NCI-H446 (cell line): ENCODE data around the gene ADPRM.
"Not testable (repeated sequence)": the region's sequence is repeated elsewhere in the genome, so short reads cannot be mapped to it uniquely, and the experiment has no call there.

Experiments
- DNase-seq, 2 experiments: peaks; one replicate each; lab custom pipeline; 2025; lab: John Stamatoyannopoulos, UW

The ADPRM gene, protein sequence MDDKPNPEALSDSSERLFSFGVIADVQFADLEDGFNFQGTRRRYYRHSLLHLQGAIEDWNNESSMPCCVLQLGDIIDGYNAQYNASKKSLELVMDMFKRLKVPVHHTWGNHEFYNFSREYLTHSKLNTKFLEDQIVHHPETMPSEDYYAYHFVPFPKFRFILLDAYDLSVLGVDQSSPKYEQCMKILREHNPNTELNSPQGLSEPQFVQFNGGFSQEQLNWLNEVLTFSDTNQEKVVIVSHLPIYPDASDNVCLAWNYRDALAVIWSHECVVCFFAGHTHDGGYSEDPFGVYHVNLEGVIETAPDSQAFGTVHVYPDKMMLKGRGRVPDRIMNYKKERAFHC

DNA sequence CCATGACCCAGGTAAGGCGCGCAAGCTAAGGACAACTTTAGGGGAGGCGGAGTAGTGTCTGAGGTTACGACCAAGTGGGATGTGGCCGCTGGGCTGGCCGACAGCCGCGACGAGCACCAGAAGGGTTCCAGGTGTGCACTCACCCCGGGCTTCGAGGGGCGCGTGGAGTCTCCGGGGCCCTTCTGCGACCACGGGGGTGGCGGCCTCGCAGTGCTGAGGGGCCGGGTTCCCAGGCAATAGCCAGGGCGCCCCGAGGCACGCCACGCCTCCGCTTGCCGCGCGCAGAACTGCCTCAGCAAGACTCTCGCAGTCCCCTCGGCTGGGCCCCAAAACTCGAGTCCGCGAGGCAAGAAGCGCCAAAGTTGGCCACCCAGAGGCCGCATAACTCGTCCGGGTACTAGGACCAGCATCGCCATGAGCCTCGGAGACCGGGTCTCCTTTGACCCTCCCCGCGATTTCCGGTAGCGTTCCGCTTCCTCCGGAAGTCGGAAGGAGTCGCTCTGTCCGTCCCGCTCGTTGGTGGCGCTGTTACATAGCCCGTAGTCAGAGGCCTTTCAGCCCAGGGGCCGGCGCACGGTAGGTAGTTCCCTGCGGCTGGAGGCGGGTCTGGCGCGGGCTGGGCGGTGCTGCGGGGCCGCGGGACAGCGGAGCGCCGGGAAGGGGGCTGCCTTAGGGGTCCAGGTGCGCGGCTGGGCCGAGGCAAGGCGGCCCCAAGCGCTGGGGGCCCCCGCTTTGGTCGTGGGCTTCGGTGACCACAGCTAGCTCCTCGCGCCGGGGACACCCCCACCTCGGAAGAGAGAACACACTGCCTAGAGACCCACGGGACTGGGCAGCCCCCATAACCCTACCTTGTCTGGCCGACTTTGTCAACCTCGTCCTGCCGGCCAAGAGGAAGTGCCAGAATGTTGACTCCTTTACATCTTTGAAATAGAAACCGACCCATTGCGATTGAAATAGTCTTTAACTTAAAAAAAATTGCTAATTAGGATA lies at the start of gene ADPRM, which contains the start of gene SCO1:
TSS of gene ADPRM (plus strand) at position 503 of the 990 bp plus-strand sequence. CDS start 7,333 bp downstream, outside the sequence.
TSS of gene SCO1 (minus strand) at position 442 of the 990 bp plus-strand sequence. CDS start at position 416, 26 bp downstream.
- DNase-seq: peak; percentile 73 to 79

DNA sequence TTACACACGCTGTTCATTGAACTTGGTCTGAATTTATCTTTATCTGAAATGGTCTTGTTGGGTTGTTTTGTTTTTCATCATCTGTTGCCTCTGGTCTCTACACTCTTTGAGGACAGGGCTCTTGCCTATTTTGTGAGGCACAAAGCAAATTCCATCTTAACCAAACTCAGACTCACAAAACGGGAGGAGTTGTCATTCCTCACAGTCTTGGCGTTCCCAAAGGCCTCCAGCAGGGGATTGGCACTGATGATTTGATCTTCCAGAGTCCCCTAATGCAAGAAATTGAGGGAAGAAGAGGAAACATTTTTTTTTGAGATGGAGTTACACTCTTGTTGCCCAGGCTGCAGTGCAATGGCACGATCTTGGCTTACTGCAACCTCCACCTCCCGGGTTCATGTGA lies 49.0 kb upstream of the ADPRM start:
- DNase-seq: no peak

DNA sequence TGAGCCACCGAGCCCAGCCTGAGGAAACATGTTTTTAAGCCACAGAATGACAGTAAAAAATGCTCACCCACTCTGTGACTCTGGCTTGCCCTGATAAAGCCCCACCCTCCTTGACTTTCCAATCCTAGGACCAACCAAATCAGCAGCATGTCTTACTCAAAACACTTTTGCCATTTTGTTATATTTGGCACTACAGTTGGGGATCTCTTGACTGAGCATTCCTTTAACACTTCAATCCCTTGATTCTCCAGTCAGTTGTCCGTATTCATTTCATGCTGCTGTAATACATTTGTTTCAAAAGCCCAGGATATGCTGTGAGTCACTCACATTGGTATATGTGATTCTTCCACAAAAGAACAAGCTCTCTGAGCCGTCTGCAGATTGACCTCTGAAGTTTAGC lies 48.4 kb upstream of the ADPRM start:
- DNase-seq: no peak

DNA sequence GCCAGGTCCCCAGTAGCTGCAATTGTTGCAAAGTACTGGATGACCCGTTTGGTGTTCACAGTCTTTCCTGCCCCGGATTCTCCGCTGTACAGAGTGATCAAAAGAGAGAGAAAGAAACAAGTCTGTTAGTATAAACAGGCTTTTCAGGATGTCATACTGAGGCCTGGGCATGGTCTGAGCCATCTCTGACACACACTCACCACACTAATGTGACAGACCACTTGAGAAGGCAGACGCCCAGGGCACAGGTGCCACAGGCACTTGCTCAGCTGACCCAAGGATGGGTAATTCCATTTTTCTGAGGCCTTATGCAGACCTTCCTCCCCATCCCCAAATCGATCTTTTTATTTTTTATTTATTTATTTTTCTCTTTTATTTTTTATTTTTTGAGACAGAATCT lies 47.8 kb upstream of the ADPRM start:
- no peak for DNase-seq

DNA sequence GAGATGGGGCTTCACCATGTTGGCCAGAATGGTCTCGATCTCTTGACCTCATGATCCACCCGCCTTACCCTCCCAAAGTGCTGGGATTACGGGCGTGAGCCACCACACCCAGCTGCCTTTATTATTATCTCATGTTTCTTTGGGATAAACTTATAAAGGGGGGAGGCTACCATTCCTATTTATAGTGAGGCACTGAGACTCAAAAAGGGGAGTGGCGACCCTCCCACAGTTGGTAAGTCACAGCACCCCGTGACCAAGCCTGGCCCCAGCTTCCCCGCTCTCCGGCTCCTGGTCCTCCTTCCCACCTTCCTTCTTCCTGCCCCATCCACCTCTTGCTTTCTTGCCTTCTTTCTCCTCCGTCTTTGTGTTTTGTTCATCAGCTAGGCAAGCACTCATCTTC lies 45.5 kb upstream of the ADPRM start:
- DNase-seq: no peak

DNA sequence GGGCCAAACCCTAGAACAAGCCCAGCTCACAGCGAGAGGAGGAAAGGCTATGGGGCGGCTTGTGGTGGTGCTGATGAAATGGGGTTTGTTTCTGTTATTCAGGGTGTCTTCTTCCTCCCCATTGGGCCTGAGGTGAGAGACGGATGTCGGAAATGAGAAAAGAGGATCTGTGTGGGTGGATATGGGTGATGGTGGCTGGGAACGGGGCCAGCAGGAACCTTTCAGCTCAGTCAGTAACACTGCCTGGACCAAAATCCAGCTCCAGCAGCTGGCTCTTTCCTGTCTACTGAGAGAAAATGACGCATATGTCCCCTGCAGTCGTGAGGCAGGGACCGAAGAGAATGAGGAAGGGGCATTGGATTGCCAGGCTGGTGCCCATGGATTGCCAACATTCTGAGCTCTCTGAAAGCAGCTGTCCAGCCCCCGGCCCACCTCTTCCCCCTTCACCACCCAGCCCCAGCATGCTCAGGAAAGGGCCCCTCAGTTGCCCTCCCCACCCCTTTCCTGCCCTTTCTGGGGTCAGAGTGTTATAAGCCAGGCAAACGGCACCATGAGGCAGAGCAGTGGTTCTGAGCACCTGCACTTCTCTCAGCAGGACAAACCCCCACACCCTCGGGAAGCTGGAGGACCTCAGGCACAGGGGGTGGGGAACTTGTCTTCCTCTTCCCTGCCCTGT lies 44.3 kb upstream of the ADPRM start:
- DNase-seq: no peak

DNA sequence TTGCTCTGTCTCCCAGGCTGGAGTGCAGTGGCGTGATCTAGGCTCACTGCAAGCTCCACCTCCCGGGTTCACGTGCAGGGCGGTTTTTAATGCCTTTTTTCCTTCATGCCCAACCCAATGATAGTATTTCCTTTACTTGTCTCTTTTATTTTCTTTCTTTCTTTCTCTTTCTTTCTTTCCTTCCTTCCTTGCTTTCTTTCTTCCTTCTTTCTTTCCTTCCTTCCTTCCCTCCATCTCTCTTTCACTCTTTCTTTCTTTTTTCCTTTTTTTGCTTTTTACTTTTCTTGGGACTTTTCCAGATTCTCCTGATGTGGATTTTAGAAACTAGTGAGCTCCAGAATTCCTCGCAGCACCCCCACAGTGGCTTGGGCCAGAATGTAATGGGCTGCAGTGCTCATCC lies 43.4 kb upstream of the ADPRM start:
- DNase-seq: no peak

DNA sequence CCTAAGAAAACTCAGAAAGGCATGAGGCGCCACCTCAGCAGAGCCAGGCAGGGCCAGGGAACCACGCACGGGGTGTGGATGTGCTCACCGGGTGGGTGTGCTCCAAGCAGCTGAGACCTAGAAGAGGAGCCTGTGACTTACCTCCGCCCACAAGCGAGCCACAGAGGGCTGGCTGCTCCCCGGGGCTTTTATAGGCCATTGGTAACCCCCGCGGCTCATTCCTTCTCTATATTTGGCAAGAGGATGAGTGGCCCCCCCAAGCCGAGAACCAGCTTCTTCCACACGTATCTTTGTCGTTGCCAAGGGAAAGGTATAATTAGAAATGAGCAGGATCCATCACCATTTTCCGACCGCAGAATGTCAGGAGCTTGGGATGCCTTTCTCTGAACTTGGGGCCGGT lies 40.2 kb upstream of the ADPRM start, which contains the start of gene MYH3:
TSS of gene MYH3 (minus strand) at position 162 of the 400 bp plus-strand sequence. CDS start 2,245 bp downstream, outside the sequence.
- no peak for DNase-seq

DNA sequence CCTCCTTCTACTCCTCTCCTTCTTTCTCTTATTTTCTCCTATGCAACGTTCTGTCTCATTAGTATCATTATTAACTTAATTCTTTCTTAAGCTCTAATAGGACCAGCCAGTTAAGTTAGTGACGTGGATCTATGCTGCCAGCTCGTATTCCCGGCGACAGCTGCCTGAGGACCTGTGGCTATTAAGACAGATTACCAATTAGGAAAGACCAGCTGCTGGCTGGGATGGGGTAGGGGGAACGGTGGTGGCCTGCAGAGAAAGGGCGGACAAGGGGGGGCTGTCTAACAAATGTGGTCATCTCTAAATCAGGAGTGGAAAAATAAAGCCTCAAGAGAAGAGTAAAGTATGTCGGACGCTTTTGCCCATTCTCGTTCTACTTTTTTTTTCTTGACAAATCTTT lies 39.5 kb upstream of the ADPRM start:
- DNase-seq: no peak

DNA sequence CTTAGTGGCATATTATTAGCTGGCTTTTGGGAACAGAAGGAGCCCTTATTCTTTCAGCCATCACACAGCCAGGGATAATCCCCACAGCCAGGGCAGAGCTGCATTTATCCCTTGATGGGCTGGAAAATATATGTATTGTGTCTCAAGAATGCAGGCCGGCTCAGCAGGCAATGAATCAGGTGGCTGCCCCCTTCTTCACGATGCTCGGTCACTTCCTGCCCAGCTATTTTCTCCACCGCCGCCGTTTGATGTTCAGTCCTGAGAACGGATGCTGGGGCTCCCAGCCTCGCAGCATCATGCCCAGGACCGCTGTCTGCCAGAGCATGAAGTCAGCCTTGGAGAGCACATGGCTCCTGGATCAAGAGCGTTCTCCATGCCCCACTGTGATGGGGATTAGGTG lies 36.0 kb upstream of the ADPRM start:
- DNase-seq: no peak

DNA sequence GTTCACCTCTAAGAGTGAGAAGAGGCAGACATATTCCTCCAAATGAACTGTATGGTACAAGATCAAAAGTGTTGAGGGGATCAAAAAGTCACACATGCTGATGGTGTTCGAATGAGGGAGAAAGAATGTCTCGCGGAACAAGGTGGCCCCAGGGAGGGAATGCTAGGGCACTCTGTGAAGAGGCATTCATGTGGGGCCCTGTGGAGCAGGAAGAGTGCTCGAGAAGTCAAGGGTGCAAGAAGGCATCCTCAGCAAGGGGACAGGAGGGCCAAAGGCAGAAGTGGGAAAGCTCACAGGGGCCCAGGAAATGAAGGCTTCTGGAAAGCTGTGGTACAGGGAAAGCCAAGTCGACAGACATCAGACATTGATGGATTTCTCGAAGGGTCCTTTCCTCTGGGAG lies 34.2 kb upstream of the ADPRM start:
- DNase-seq: no peak

DNA sequence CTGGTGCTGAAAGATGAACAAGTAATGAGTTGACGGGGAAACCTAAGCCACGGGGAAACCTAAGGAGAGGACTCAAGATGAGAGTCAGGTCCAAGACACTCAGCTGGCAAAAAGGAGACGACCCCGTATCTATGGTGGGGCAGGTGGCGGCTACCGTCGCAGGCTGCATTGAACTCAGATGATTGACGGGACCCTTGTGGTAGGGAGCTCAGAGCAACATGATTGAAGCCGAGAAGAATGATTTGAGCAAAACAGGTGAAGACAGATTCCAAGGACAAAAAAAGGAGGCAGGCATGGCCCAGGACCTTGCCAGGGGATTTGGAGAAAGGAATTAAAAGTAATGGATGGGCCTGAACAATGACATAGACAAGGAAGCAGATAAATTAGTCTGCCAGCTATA lies 32.8 kb upstream of the ADPRM start:
- no peak for DNase-seq

DNA sequence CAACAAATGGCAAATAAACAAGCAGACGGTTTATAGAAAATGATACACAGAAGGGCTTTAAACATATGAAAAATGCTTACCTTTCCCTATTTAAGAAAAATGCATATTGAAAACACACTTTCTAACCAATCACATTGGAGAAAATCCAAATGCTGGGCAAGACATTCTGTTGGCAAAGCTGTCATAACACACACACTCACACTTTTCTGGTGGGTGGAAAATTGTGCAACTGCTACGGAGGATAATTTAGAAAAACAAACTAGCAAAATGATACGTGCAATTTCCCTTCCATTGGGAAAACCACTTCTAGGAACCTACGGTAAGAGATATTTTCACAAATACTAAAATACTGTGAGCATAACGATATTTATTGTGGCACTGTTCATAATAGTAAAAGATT lies 30.5 kb upstream of the ADPRM start:
- no peak for DNase-seq

DNA sequence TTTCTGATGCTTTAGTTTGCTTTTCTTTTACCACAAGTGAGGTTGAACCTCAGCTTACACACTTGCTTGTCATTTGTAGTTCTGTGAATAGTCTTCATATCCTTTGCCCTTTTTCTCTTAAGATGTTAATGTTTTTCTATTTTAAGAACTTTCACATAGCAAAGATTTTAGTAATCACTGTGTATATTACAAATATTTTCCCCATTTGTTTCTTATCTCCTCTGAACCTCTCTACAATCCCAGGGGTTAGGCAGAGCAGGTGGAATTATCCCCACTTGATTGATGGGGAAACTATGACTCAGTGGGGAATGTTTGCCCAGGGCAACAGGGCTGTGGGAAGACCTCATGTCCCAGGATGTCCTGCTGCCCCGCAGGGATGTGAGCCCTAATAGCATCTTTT lies 28.6 kb upstream of the ADPRM start:
- DNase-seq: no peak

DNA sequence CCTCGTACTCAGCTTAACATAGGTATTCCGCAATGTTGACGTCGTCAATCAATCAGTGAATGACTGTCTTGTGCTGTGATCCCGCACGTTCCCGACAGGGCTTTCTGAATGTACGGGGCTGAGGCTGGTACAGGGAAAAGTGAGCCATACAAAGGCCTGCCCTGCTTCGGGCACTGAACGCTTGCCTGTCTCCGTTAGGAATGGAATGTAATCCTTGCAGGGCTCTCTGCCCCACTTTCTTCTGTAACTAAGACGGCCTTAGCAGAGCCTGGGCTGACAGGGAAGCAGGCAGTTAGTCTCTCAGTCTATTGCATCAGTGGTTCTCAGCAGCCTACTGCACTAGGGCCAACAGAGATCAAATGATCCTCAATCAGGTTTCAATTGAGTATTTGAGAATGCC lies 24.1 kb upstream of the ADPRM start:
- DNase-seq: no peak

DNA sequence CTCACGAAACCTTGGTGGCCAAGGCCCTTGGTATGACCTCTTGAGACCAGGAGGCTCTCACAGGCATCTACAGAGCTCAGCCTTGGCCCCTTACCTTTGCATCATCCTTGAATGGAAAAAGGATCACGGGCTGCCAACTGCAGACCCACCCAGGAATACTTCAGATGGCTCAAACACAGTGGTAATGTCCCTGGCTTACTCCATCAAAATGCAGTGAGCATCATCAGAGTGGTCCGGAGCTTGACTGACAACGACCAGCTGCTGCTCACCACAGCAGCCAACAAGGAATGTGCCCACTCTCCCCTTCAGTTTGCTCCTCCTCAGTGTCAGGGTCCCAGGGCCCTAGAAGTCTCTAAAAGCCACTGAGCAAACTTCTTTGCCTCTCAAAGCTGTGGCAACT lies 22.7 kb upstream of the ADPRM start:
- no peak for DNase-seq

DNA sequence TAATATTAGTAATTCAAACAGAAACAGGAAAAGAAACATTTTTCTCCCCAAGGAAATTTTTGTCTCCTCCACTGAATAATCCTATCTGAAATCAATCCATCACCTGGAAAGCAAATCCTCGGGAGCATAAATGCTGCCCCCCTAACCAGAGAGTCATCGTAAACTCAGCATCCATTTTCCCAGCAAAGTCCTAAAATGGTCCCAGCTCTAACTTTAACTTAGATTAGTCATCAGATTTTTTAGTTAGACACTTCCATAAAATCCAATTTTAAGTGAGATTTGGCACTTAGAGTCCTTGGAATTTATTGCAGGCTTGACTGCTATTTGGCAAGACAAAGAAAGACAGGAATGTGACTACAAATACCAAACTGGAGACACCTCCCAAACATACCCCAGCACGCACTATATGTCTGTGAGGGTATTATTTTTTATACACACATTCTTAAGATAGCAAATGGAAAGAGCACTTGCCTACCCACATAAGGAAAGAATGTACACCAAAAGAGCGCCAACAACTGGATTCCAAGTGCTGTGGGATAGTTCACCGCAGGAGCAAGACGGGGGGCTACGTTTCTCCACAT lies 15.4 kb upstream of the ADPRM start:
- no peak for DNase-seq

DNA sequence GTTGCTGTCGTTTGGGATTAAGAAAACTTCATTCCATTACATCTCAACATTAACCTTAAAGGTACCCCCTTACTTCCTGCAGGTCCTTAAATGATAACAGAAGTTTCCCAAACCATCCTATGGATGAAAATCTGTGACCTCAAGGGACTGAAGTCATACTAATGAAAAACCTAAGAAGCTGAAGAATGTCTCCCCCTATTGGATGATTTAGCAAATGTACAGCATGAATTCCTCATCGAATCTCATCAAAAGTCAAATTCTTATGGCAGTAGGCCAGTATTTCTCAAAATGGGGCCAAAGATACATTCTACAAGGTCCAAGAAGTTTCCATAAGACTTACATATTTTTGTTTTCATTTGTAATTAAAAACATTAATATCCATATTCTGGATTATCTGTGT lies 13.5 kb upstream of the ADPRM start:
- DNase-seq: peak in 1 of 2 experiments; percentile 26

DNA sequence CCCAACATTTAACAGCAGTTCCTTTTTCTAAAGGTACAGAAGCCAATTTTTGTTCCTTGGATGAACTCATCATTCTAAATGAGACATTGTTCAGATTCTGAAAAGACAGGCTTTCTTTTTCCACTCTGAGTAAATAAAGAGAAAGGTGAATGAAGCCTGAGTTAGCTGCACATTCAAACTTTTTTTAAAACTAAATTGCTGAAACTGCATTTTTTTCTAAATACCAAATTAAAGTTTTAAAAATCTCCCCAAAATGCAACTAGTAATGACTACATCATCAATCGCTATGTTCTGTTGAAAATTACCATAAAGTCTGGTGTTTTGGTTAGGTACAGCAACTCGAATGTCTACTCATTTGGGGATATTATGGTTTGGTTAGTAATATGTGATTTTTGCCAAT lies 9.9 kb upstream of the ADPRM start:
- no peak for DNase-seq

DNA sequence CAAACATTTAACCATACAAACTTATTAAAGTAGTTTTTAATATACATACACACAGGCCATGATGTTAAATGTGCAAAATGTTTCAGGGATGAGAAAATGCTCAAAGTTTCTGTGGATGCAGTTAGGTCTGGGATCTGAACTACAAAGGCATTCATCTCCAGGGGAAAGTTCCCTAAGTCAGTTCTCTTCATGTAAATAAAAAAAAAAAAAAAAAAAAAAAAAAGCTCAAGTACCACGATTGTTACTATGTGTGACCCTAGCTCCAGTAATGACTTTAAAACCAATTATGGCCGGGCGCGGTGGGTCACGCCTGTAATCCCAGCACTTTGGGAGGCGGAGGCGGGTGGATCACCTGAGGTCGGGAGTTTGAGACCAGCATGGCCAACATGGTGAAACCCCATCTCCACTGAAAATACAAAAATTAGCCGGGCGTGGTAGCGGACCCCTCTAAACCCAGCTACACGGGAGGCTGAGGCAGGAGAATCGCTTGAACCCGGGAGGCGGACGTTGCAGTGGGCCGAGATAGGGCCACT lies 1.5 kb upstream of the ADPRM start:
- not testable (repeated sequence) for DNase-seq

DNA sequence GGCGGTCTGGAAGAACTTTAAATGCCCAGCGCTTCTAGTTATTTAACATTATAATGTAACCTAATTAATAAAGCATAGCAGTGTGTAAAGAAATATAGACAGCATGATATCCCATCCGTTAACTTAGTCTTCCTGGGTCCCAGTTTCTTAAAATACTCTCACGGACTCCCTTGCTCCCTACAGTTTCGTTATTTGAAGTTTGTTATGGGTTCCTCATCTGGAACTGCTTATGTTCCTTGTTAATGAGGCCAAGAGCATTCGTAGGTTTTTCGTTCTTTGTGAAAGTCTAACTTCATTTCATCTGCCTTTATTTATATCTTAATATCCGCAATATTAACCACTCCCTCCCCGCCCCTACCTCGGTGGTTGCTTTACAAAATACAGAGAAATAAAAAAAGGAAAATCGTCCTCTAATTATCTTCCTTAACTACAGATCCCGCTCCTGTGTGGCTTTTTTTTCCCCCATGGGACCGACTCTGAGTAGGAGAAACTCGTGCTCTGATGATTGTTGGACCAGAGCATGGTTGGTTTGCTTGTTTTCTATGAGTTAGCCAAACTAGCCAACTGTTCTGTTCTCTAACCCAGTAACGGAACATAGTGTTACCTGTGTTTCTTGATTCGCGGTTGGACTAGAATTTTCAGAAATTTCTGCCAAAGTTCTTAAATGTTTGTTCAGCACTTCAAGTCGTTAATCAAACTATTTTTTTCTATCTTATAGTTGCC lies 863 bp downstream of the ADPRM start:
- DNase-seq: no peak
